Measurements from ENCODE around the gene MED29.

MED29 gene

GRCh38 chr19:39428283-39429112, 37.3 kb downstream of the MED29 start:
- TF ChIP-seq CTCF (IDR thresholded peaks at IDR 0.05; ENCODE audit: insufficient read depth, missing control alignments): no peak
- DNase-seq (ENCODE audit: insufficient read length, low spot score): no peak
- no peak for FAIRE-seq

DNA sequence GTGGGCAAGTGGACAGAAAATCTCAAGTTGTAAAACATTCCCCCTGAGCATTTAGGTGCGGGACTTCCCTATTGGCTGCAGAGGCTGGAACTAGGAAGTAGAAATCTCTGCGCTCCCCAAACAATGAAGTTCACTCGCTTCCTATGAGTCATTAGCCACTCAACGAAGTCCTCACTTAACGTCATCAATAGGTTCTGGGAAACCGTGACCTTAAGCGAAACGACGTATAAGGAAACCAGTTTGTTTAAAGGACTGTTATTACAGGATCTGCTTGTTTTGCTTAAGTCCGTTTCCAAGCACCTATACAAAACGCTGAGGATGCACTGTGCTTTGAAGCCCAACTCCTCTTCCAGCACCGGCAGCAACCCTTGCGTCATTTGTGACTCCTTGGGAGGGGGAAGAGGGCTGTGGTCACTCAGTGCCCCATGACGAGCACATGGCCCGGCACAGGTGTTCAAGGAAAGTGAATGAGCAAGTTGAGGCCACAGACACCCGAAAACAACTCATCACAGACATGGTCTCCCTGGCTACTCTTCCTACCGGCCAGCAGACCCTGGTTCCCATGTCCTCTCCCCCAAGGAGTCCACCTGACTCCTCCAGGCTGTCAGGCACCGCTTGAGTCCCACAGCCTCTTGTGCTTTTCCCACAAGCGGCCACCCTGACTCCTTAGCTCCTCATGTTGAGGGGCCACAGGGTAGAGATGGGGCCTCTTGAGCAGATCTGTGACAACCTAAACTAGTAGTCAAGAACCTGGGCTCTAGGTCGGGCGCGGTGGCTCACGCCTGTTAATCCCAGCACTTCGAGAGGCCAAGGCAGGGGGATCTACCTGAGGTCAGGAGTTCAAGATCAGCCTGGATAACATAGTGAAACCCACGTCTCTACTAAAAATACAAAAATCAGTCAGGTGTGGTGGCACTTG, 39.8 kb downstream of the MED29 start:
- DNase-seq (ENCODE audit: insufficient read length, low spot score) (peak; percentile 10), FAIRE-seq (no peak)
- TF ChIP-seq CTCF (IDR thresholded peaks at IDR 0.05; ENCODE audit: insufficient read depth, missing control alignments): no peak

DNA sequence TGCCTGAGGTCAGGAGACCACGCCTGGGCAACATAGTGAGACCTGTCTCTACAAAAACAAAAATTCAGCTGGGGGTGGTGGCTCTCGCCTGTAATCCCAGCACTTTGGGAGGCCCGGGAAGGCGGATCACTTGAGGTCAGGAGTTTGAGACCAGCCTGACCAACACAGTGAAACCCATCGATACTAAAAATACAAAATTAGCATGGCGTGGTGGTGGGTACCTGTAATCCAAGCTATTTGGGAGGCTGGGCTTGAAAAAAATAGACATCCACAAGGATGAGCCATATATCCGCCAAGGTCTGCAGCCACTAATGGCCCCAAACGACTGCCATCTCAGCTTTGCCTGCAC, 41.5 kb downstream of the MED29 start:
- no peak for DNase-seq (ENCODE audit: insufficient read length, low spot score)
- FAIRE-seq: no peak
- TF ChIP-seq CTCF (IDR thresholded peaks at IDR 0.05; ENCODE audit: insufficient read depth, missing control alignments): no peak

- FAIRE-seq (no peak), DNase-seq (ENCODE audit: insufficient read length, low spot score) (no peak)
- no peak for TF ChIP-seq CTCF (IDR thresholded peaks at IDR 0.05; ENCODE audit: insufficient read depth, missing control alignments)
Observed at GRCh38 chr19:39433480-39434079, 42.4 kb downstream of the MED29 start.

DNA sequence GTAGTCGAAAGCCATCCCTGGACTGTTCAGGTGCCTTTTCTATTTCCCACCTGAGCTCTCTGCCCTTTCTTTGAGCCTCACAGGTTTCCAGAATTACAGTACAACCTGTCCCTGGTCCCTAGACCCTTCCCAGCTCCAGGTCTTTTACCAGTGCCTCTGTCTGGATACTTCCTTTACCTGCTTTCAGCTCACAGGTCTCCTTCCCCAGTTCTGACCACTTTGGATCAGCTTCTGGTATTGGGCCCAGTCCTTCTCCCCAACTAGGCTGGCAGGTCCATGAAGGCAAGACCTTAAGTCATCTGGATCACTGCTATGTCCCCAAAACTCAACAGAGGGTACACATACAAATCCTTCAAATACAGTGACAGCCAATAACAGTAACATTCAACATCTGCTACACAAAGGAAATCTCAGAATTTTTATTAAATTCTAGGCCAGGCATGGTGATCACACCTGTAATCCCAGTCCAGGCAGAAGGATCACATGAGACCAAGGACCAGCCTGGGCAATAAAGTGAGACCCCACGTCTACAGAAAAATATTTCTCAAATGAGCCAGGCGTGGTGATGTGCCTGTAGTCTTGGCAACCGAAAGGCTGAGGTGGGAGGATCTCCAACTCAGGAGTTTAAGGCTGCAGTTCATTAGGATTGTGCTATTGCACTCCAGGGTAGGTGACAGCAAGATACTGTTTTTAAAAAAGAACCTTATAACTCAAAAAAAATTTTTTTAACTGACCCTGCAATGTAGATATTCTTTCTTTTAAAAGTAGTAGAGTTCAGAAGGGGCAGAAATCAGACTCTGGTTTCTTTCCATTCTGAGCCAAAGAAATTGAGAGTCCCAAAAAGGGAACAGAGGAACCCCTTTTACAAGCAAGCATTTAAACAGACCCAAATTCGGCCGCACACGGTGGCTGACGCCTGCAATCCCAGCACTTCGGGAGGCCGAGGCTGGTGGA, 43.2 kb downstream of the MED29 start:
- no peak for TF ChIP-seq CTCF (IDR thresholded peaks at IDR 0.05; ENCODE audit: insufficient read depth, missing control alignments)
- DNase-seq (ENCODE audit: insufficient read length, low spot score): no peak
- no peak for FAIRE-seq

- no peak for FAIRE-seq
Observed at GRCh38 chr19:39435499-39436349, 44.5 kb downstream of the MED29 start, which contains the start of gene RPS16. Gene RPS16, minus strand, starts transcription at chr19:39435949. Its CDS starts 54 bp downstream, at chr19:39435895.

More at GRCh38 chr19:39435499-39436349, 44.5 kb downstream of the MED29 start, which contains the start of gene RPS16:
- peak; percentile 81 for DNase-seq (ENCODE audit: insufficient read length, low spot score)
- no peak for TF ChIP-seq CTCF (IDR thresholded peaks at IDR 0.05; ENCODE audit: insufficient read depth, missing control alignments)
